Panc1 (cell line): ENCODE measurements around the gene SLC4A2. TPM values are rescaled to one million over a fixed set of nuclear protein-coding genes. Genes with fewer than 3 reads are reported as not detected.

Experiments
- ATAC-seq: fragments of 200-7000 bp; cut with Tn5 transposase; 2 replicates; pipeline ENCODE4 v1.9.1; 2020; ENCODE audit warnings: mild to moderate bottlenecking, moderate library complexity
- BruUV-seq: library from RNA; stranded (reverse); fragments of 400-500 nt; replicated peaks from 2 replicates; lab custom pipeline; 2021; lab: Mats Ljungman, UMichigan
- CTCF ChIA-PET: fragments of 300-600 bp; sonication (Branson Sonifier 250); formaldehyde crosslinking; loops from one replicate; lab custom pipeline; 2022; ENCODE audit warnings: antibody characterized with exemption; lab: Charles Lee
- POLR2A ChIA-PET: fragments of 300-600 bp; sonication (Branson Sonifier 250); formaldehyde crosslinking; loops from one replicate; lab custom pipeline; 2022; ENCODE audit warnings: antibody characterized with exemption; lab: Charles Lee
- DNase-seq: peaks from one replicate; pipeline ENCODE4 v3.0.0-alpha.2; 2010; ENCODE audit warnings: low read depth, low spot score
- H3K27ac ChIP-seq: 2 replicates; pipeline ENCODE4 v1.5.1; 2011; ENCODE audit warnings: mild to moderate bottlenecking, low read length, inconsistent platforms
- H3K27me3 ChIP-seq: fragments of 200-500 bp; sonication (Bioruptor generic); 2 replicates; pipeline ENCODE4 v1.6.0; 2014; ENCODE audit warnings: low read length, inconsistent platforms; ENCODE audit not compliant: control insufficient read depth, insufficient read depth
- H3K36me3 ChIP-seq: fragments of 200-500 bp; sonication (Bioruptor generic); 2 replicates; pipeline ENCODE4 v1.5.1; 2014; ENCODE audit warnings: inconsistent platforms, mild to moderate bottlenecking, low read length, moderate library complexity; ENCODE audit not compliant: control insufficient read depth, insufficient read depth
- H3K4me1 ChIP-seq: 2 replicates; pipeline ENCODE4 v1.5.1; 2011; ENCODE audit warnings: inconsistent platforms, mild to moderate bottlenecking, low read length, moderate library complexity; ENCODE audit not compliant: control insufficient read depth, insufficient read depth
- H3K4me3 ChIP-seq, 2 experiments: 2 replicates each; pipeline ENCODE4 v1.5.1; 2011 to 2012; ENCODE audit warnings: low read depth in 2 of 2, low read length in 2 of 2, mild to moderate bottlenecking in 2 of 2, inconsistent platforms in 1 of 2, moderate library complexity in 1 of 2
- H3K9me3 ChIP-seq: fragments of 200-500 bp; sonication (Bioruptor generic); 2 replicates; pipeline ENCODE4 v1.5.1; 2014; ENCODE audit warnings: low read depth, mild to moderate bottlenecking, inconsistent platforms, low read length, moderate library complexity; ENCODE audit not compliant: control insufficient read depth, insufficient read depth
- POLR2AphosphoS5 ChIP-seq: IDR thresholded peaks from 2 replicates; pipeline ENCODE4 v1.6.1; 2012; ENCODE audit warnings: mild to moderate bottlenecking, low read depth, low read length, moderate library complexity
- SIN3A ChIP-seq: IDR thresholded peaks from 2 replicates; pipeline ENCODE4 v1.6.1; 2012; ENCODE audit warnings: low read depth, mild to moderate bottlenecking, low read length, moderate library complexity, borderline replicate concordance; ENCODE audit not compliant: insufficient read depth
- TCF7L2 ChIP-seq: IDR thresholded peaks from 2 replicates; pipeline ENCODE4 v1.6.1; 2011; ENCODE audit warnings: mild to moderate bottlenecking, low read depth, low read length, inconsistent platforms
- in situ Hi-C: cut with HindIII; loops from 2 replicates; pipeline ENCODE4 v1.10.0; 2016; ENCODE audit warnings: low sequenced_read_pairs, low pct_unique_long_range_greater_than_20kb
- intact Hi-C: fragments of 100-400 bp; cut with micrococcal nuclease; formaldehyde crosslinking; loops from one replicate; pipeline ENCODE4 v1.10.0; 2022; ENCODE audit not compliant: unreplicated experiment
- total RNA-seq: library from RNA; stranded (reverse); gene quantifications from one replicate; pipeline ENCODE4 v1.2.1, GENCODE V29; 2021; ENCODE audit not compliant: unreplicated experiment
- TF ChIP-seq, protein P1 (sequence below), 2 experiments: IDR thresholded peaks; 2 replicates each; pipeline ENCODE4 v1.6.1; 2011 to 2012; ENCODE audit warnings: low read depth in 2 of 2, control low read depth in 1 of 2, low read length in 1 of 2, mild to moderate bottlenecking in 1 of 2, moderate library complexity in 1 of 2; ENCODE audit not compliant: insufficient read depth in 1 of 2
- TF ChIP-seq, protein P2 (sequence below): fragments of 450-650 bp; IDR thresholded peaks from 2 replicates; pipeline ENCODE4 v1.5.1; 2017; ENCODE audit warnings: mild to moderate bottlenecking

The SLC4A2 gene
- total RNA-seq, 1 experiment from 2014 or later, result 580 TPM

DNA sequence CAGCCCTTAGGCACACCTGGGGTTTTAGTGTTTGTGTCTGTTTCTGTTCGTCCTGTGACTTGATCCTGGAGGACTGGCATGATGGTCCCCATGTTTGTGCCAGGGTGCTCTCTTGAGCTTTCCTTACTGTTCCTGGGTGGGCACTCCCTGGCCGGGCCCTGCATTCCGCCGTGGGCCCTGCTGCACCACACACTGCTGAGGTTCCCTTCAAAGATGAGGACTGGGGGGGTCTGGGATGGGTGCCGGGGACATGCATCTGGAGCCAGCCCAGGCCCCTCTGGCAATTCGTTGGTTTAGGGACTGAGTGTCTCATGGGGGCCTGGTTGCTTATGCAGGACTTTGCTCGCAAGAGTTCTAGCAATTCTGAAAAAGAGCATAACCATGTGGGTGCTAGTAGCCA is 31.6 kb downstream of the SLC4A2 start:
- Histone ChIP-seq H3K27ac (no peak overlapping the region), H3K27me3 (no peaks in the 10 kb centered on the region), H3K4me3 (no peak overlapping the region), H3K36me3 (no peaks in the 10 kb centered on the region; the same call in 1 of the 2 replicates), H3K9me3 (no peaks in the 10 kb centered on the region), H3K4me1 (peaks cover 27% of the 10 kb centered on the region; the same call in 1 of the 2 replicates)
- ChIA-PET POLR2A (interaction anchor here (0.8 kb wide), 1 partner anchor 10 kb away, joined by 4 read pairs; the partner anchor contains the start of gene FASTK), CTCF (no interaction called here)
- in situ Hi-C loops (no loop called here), intact Hi-C loops (no loop called here)
- DNase-seq, result no peak
- BruUV-seq, result no TSS peak
- no peak for TF ChIP-seq SIN3A
- TF ChIP-seq POLR2AphosphoS5, result no peak
- no peak for TF ChIP-seq TCF7L2
- TF ChIP-seq, protein P1, sequence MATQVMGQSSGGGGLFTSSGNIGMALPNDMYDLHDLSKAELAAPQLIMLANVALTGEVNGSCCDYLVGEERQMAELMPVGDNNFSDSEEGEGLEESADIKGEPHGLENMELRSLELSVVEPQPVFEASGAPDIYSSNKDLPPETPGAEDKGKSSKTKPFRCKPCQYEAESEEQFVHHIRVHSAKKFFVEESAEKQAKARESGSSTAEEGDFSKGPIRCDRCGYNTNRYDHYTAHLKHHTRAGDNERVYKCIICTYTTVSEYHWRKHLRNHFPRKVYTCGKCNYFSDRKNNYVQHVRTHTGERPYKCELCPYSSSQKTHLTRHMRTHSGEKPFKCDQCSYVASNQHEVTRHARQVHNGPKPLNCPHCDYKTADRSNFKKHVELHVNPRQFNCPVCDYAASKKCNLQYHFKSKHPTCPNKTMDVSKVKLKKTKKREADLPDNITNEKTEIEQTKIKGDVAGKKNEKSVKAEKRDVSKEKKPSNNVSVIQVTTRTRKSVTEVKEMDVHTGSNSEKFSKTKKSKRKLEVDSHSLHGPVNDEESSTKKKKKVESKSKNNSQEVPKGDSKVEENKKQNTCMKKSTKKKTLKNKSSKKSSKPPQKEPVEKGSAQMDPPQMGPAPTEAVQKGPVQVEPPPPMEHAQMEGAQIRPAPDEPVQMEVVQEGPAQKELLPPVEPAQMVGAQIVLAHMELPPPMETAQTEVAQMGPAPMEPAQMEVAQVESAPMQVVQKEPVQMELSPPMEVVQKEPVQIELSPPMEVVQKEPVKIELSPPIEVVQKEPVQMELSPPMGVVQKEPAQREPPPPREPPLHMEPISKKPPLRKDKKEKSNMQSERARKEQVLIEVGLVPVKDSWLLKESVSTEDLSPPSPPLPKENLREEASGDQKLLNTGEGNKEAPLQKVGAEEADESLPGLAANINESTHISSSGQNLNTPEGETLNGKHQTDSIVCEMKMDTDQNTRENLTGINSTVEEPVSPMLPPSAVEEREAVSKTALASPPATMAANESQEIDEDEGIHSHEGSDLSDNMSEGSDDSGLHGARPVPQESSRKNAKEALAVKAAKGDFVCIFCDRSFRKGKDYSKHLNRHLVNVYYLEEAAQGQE (IDR thresholded peaks at IDR 0.05; ENCODE audit: insufficient read depth in 1 of 2, low read depth in 2 of 2, low read length in 1 of 2), result no peak
- TF ChIP-seq, protein P2, sequence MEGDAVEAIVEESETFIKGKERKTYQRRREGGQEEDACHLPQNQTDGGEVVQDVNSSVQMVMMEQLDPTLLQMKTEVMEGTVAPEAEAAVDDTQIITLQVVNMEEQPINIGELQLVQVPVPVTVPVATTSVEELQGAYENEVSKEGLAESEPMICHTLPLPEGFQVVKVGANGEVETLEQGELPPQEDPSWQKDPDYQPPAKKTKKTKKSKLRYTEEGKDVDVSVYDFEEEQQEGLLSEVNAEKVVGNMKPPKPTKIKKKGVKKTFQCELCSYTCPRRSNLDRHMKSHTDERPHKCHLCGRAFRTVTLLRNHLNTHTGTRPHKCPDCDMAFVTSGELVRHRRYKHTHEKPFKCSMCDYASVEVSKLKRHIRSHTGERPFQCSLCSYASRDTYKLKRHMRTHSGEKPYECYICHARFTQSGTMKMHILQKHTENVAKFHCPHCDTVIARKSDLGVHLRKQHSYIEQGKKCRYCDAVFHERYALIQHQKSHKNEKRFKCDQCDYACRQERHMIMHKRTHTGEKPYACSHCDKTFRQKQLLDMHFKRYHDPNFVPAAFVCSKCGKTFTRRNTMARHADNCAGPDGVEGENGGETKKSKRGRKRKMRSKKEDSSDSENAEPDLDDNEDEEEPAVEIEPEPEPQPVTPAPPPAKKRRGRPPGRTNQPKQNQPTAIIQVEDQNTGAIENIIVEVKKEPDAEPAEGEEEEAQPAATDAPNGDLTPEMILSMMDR, result no peak
- no peak for ATAC-seq

DNA sequence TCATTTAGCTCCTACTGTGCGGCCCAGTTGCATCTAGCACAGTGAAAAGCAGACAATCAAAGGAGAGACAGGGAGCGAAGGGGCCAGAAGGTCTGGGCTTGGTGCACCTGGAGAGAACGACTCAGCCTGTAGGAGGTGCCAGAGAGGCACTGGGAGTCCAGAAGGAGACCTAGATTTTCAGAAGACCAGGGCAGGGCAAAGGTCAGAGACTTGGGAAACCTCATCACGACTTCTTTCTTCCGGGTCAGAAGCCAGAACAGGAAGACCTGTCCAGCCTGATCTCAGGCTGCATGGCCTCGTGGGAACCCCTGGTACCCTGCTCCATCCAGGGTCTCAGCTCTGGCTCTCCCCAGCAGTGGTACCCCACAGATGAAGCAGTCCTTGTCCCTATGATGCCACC is 32.0 kb downstream of the SLC4A2 start:
- H3K4me1 ChIP-seq, result peaks cover 27% of the 10 kb centered on the region; the same call in 1 of the 2 replicates
- TF ChIP-seq, protein P2, result peak; percentile 82
- TF ChIP-seq, protein P1 (IDR thresholded peaks at IDR 0.05; ENCODE audit: insufficient read depth in 1 of 2, low read depth in 2 of 2, low read length in 1 of 2), result no peak
- ATAC-seq, result no peak
- ChIA-PET POLR2A (no interaction called here), CTCF (no interaction called here)
- intact Hi-C loops, result no loop called here
- in situ Hi-C loops, result no loop called here
- H3K4me3 ChIP-seq, result no peak overlapping the region
- no peaks in the 10 kb centered on the region for H3K27me3 ChIP-seq
- BruUV-seq, result no TSS peak
- no peaks in the 10 kb centered on the region; the same call in 1 of the 2 replicates for H3K36me3 ChIP-seq
- no peak overlapping the region for H3K27ac ChIP-seq
- H3K9me3 ChIP-seq, result no peaks in the 10 kb centered on the region
- no peak for DNase-seq
